ENCODE measurements around the gene ZNF35. TPM values are rescaled to one million over a fixed set of nuclear protein-coding genes. Genes with fewer than 3 reads are reported as not detected.

Gene ZNF35
- total RNA-seq, 1 experiment from 2014 or later, result 7.9 TPM

GRCh38 chr3:44682182-44682896, 33.8 kb downstream of the ZNF35 start:
- Histone ChIP-seq H4K20me1 (ENCODE audit: insufficient read depth) (no peaks in the 10 kb centered on the region), H3K79me2 (ENCODE audit: insufficient read depth, low read length) (no peaks in the 10 kb centered on the region), H3K27ac (ENCODE audit: low read depth, low read length) (no peak overlapping the region), H3K36me3 (ENCODE audit: control insufficient read depth in 1 of 2, insufficient read depth in 2 of 2, low read length in 2 of 2) (no peaks in the 10 kb centered on the region), H3K4me2 (ENCODE audit: low read length) (no peak overlapping the region), H3K27me3 (ENCODE audit: insufficient read depth, low read length) (no peaks in the 10 kb centered on the region), H3K9me2 (ENCODE audit: insufficient read depth) (no peaks in the 10 kb centered on the region), H3K4me3 (replicated peaks in 1 of 2; ENCODE audit: low read depth in 1 of 2, low read length in 2 of 2) (no peak overlapping the region), H3K4me1 (ENCODE audit: control insufficient read depth in 1 of 2, insufficient read depth in 2 of 2, low read length in 2 of 2) (no peaks in the 10 kb centered on the region), H2AFZ (ENCODE audit: low read depth, low read length, poor library complexity, severe bottlenecking) (no peak overlapping the region), H3K9me3 (ENCODE audit: control insufficient read depth in 1 of 2, insufficient read depth in 1 of 2, low read depth in 1 of 2, low read length in 2 of 2) (peaks cover 5% of the 10 kb centered on the region in 2 experiments; a peak in 2 of 4 replicates), H3K9ac (ENCODE audit: low read length) (no peak overlapping the region)
- TF ChIP-seq SP1 (IDR thresholded peaks at IDR 0.05; ENCODE audit: low read depth), result no peak
- TF ChIP-seq FOSL1 (IDR thresholded peaks at IDR 0.05; ENCODE audit: low read depth), result no peak
- no peak for TF ChIP-seq POLR2AphosphoS5 (IDR thresholded peaks at IDR 0.05; ENCODE audit: low read depth, low read length)
- TF ChIP-seq POLR2A (IDR thresholded peaks at IDR 0.05; ENCODE audit: borderline replicate concordance, extremely low read depth, insufficient read depth, insufficient read length), result no peak
- no peak for TF ChIP-seq EGR1 (IDR thresholded peaks at IDR 0.05; ENCODE audit: low read depth)
- no peak for TF ChIP-seq REST (IDR thresholded peaks at IDR 0.05; ENCODE audit: low read depth)
- no peak for TF ChIP-seq CBX3 (IDR thresholded peaks at IDR 0.05; ENCODE audit: low read depth)
- no peak for TF ChIP-seq TCF7L2 (IDR thresholded peaks at IDR 0.05; ENCODE audit: borderline replicate concordance, extremely low read depth, insufficient read depth, insufficient read length)
- TF ChIP-seq ZNF274 (IDR thresholded peaks at IDR 0.05; ENCODE audit: low read depth, low read length), result no peak
- TF ChIP-seq YY1 (IDR thresholded peaks at IDR 0.05; ENCODE audit: extremely low read depth, insufficient replicate concordance, low read depth, low read length), result no peak
- no peak for TF ChIP-seq JUND (IDR thresholded peaks at IDR 0.05)
- no peak for TF ChIP-seq SRF (IDR thresholded peaks at IDR 0.05; ENCODE audit: low read depth)
- no peak for TF ChIP-seq ZBTB33 (IDR thresholded peaks at IDR 0.05; ENCODE audit: extremely low read depth, insufficient replicate concordance, low read length)
- intact Hi-C loops (cut with micrococcal nuclease), result no loop called here
- POLR2A ChIA-PET, result no interaction called here
- RAD21 ChIA-PET (ENCODE audit: low non-redundant PET in 1 of 2, low total read pairs in 2 of 2, uncharacterized antibody in 2 of 2, unreplicated experiment in 2 of 2), result no interaction called here
- no TSS peak for BruUV-seq (replicated peaks)
- no peak for DNase-seq (ENCODE audit: low read depth, low spot score)
- CTCF ChIA-PET, result interaction anchor here (0.6 kb wide), 1 partner anchor 41 kb away, joined by 3 read pairs; no protein-coding TSS in a partner anchor
- ATAC-seq, result no peak
